ENCODE results near the gene IL31.

The IL31 gene

DNA sequence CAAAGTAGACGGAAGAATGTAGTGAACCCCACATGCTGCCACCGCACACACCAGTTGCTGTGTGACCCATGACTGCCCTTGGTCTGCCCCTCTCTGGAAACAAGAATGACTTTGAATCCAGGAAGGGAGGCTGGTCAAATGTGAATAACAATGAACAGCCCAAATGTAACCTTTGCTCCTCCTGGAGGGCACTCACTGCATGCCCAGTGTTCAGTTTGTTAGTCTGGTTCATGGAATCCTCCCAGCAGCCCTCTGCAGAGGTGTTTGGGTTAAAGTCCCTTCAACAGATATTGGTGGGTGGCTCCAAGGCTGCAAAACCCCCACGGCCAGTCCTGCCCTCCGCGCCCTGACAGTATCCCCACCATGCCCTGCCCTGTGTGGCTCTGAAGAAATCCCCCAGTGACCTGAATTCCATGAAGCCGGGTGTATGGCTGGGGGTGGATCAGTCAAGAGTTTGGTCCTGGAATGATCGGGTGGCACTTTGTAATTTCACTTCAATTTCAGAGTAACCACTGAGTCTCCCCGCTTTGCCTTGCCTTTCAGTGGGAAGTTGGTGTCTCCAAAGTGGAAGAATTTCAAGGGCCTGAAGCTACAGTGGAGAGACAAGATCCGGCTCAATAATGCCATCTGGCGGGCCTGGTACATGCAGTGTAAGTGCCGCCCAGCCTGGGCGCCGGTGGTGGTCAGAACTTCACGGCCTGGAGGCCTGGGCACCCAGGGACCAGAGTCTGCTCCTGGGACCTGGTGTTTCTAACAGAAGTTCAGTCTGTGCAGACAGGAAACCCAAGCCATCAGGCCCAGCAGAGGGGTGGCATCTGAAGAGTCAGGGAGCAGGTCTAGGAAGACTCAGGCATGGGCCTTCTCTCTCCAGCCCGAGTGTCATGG lies 47.1 kb downstream of the IL31 start:
- DNase-seq = no peak

DNA sequence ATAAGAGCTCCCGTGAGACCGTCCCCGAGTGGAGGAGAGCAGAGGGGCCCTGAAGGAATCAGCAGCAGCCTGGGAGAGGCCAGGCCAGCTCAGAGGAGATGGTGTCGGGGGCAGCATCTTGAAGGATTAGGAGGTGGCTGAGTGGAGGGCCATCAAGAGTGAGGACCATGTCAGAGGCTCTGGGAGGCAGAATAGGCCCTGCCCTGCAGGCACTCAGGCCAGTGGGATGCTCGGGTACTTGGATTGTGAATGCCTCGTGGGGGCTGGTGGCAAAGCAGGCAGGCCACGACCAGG lies 47.7 kb downstream of the IL31 start:
- no peak for DNase-seq

DNA sequence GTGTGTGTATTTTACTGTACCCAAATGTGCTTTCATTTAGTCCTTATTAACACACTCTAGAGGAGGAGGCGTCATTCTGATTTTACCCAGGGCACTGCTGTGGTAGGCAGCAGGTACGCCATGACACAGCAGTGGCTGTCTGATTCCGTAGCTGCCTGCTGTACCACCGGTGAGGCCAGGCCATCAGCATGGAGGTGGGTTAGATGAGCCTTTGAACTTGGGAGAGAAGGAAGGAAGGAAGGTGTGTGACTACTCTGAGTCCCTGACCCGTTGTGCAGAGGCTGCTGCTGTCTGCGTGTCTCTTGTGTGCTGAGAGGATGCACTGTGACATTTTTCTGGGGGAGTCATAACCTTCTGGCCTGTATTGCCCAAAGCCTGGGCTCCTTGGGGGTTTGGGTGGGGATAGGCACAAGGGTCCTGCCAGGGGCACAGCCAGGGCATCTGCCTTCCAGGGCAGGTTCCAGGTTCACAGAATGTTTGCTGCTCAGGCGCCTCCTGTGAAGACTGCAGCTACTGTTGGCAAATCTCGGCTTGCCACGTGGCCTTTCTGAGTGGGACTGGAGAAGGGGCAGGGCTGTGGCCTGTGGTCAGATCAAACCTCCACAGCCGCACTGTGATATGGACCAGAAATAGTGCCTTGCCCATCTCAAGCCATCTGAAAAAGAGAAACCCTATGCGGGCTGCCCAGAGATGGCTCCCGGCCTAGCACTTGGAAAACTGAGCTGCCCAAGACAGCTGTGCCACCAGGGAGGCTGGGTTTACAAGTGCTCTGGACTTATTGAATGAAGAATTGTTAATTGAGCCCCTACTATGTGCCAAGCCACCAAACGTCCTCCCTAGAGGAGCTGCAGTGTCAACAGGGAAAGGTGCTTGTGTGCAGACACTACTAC lies 48.3 kb downstream of the IL31 start:
- no peak for DNase-seq

GRCh38 chr12:122124370-122124769 lies 49.7 kb downstream of the IL31 start:
- DNase-seq = no peak

DNA sequence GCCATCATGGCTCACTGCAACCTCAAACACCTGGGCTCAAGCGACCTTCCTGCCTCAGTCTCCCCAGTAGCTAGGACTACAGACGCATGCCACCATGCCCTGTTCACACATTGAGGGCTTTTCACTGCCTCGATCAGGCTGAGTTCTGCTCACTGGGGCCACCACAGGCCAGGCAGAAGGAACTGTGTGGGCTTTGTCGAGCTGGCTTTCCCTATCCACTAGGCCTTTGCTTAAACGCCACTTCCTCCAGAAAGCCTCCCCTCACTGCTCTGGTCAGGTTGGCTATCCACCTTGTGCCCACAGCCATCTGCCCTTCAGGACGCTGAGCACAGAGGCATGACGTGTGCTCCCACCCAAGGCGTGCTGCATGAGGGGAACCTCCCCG lies 50.3 kb downstream of the IL31 start:
- DNase-seq = no peak

DNA sequence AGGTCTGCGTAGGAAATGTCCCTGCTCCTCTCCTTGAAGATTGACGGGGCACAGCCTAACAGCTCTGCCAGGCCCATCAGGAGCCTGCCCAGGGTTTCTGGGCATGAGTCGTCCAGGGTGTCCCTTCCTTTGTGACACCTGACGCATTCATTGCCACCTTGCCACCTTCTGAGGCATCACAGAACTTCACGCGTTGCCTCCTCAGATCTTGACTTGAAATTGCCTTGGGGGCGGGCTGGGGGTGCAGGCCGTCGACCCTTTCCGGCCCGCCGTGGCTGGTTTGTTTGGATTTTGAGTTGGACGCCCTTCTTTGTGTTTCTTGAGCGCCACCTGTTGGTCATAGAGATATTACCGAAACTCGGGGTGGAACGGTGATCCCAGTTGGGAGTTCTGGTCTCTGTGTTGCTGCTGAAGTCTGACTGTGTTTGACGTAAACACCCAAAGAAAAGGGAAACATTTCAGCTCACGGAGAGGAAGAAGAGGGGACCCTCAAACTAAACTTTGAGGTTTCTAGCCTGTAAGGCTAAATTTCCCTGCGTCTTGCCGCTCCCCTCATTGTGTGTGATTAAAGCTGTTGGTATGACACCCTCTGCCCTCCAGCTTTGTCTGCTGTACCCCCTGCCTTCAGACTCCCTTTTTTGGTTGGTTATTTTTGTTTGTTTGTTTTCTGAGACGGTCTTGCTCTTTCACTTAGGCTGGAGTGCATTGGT lies 50.8 kb downstream of the IL31 start:
- no peak for DNase-seq
